HG02759 (cell line): ENCODE data around the gene AASDHPPT.
"Not testable (repeated sequence)": the region's sequence is repeated elsewhere in the genome, so short reads cannot be mapped to it uniquely, and the experiment has no call there.

Source experiments
- ATAC-seq: cut with Tn5 transposase; IDR thresholded peaks from one replicate; pipeline ENCODE4 v1.9.1; 2021; ENCODE audit warnings: mild to moderate bottlenecking, moderate library complexity; ENCODE audit not compliant: unreplicated experiment

AASDHPPT gene, protein sequence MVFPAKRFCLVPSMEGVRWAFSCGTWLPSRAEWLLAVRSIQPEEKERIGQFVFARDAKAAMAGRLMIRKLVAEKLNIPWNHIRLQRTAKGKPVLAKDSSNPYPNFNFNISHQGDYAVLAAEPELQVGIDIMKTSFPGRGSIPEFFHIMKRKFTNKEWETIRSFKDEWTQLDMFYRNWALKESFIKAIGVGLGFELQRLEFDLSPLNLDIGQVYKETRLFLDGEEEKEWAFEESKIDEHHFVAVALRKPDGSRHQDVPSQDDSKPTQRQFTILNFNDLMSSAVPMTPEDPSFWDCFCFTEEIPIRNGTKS

DNA sequence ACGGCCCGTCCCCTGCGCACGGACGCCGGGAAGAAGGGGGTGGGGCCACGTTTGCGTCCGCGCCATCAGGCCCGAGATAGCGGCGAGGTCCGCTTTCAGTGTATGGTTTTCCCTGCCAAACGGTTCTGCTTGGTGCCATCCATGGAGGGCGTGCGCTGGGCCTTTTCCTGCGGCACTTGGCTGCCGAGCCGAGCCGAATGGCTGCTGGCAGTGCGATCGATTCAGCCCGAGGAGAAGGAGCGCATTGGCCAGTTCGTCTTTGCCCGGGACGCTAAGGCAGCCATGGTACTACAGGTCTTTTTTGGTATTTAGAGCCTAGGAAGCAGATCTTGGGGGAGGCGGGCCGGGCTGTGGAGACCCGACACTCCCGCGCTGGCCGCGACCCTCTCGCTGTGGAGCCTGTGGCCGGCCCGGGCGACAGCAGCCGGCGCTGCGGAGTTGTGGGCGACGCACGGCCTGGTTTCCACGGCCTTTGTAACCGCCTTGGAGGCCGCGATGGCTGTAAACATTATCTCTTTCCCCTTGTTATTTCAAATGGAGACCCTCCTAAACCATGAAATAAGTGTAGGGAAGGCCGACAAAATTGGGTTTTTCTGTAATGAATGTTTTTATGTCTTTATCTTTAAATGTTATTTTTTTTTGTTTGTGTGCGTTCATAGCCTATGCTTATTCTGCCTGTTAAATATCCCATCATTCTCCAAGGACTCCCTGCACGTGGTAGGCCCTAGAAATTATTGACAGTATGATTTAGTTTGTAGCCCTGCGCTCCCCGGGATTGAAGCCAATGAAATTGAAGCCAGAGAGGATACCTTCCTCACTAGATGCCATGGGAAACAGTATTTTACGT is at the start of gene AASDHPPT:
Gene AASDHPPT, plus strand, starts transcription at position 54 of the 847 bp plus-strand sequence. Its CDS starts 49 bp downstream, at position 103.
- ATAC-seq = peak; percentile 25

- ATAC-seq = no peak
Measured at GRCh38 chr11:106030609-106031008, 46.9 kb upstream of the AASDHPPT start.

DNA sequence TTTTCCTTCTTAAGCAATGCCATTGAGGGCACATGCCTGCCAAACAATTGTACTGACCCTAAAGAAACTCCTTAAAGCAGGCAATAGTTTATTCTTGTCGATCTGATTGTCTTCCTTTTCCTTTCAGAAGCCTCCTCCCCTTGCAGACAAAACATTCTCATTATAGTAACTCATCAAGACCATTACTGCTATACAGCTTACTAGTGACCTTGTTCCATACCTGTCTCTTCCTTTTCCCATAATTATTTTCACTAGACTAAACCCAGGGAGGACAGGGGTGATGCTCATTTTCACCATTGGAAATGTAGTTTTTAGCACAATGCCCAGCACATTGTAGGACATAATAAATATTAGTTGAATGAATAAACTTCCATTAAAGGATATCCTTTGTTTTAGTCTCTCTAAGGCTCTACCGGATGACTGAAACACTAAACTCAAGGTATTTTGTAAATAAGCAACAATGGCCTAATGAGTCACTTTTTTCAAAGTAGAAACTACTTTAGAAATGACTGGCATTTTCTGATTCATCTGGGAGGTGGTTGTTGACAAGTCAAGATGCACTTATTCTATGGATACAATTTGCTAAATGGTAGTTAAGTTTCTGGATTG is 46.2 kb upstream of the AASDHPPT start:
- ATAC-seq = no peak

DNA sequence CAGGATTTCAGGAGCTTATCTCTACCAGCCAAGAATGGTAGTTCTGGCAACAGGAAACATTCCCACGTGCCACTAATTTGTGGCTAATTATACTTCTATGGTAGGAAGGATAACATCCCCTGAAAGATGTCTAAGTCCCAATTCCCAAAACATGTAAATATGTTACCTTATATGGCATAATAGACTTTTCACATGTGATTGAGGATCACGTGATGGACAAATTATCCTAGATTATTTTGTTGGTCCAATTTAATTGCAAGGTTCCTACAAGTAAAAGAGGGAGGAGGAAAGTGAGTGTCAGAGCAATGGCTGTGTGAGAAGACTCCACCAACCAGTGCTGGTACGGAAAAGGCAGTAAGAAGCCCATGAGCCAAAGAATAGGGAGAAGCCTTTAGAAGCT is 45.5 kb upstream of the AASDHPPT start:
- ATAC-seq = no peak

DNA sequence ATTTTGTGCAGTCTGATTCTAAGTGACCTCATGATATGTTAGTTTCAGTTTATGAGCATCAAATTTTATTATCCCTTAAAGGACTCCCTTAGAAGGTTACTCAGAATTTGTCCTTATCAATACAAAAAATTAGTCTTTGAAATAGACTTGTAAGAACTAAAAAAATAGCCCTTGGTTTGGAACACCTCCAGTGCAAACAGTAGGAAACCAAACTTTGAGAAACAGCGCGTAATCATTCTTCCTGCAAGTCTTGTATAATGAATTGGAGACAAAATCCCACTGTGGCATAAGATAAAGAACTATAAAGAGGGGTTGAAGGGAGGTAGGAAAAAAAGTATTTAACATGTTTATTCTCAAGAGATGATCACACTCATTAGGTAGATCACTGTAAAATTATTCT is 44.6 kb upstream of the AASDHPPT start:
- no peak for ATAC-seq

- no peak for ATAC-seq
Measured at GRCh38 chr11:106043540-106043939, 33.9 kb upstream of the AASDHPPT start.

DNA sequence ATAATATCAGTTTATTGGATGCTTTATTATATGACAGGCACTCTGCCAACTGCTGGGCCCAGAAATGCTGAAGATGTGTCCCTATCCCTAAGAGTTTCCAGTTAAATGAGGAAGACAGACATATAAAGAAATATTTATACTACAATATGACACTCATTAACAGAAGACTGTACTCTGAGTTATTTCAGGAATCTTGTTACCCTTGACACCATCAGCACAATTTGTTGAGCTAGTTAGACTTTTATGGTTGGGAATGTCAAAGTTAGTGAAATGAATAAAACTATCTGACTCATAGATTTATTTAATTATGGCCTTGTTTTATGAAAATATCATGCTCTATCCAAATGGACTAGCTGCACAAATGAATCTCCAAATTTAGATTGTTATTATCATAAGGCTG is 29.8 kb upstream of the AASDHPPT start:
- ATAC-seq = no peak

- no peak for ATAC-seq
Measured at GRCh38 chr11:106049727-106050476, 27.6 kb upstream of the AASDHPPT start.

- ATAC-seq = no peak
Measured at GRCh38 chr11:106051103-106051502, 26.4 kb upstream of the AASDHPPT start.

DNA sequence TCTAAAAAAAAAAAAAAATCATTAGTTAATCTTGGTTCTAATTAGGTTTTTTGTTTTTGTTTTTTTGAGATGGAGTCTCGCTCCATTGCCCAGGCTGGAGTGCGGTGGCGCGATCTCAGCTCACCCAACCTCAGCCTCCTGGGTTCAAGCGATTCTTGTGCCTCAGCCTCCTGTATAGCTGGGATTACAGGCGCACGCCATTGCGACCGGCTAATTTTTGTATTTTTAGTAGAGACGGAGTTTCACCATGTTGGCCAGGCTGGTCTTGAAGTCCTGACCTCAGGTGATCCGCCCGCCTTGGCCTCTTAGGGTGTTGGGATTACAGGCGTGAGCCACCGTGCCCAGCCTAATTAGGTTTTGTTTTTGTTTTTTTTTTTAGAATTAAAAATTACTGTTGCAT is 19.1 kb upstream of the AASDHPPT start:
- ATAC-seq = not testable (repeated sequence)

DNA sequence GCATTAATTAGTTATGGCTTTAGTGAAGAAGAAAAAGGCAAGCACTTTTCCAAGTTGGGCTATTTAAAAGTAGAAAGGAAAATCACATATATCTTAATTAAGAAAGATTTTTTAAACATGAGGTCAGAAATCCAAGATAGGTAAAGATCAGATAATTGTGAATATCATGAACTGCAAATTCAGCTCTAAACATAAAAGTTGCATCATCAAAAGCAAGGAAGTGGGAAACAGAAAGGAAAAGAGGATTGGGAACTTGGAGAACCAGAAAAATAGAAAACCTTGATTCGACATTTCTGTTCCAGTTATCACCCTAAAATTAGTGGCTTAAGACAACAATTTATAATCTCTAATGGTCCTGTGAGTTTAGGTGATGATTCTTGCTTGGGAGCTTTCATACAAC is 17.8 kb upstream of the AASDHPPT start:
- ATAC-seq = no peak

GRCh38 chr11:106061249-106061784 is 16.1 kb upstream of the AASDHPPT start:
- ATAC-seq = peak; percentile 46

- ATAC-seq = peak; percentile 43
Measured at GRCh38 chr11:106061954-106062949, 15.2 kb upstream of the AASDHPPT start.

GRCh38 chr11:106063009-106063408 is 14.5 kb upstream of the AASDHPPT start:
- peak; percentile 55 for ATAC-seq

DNA sequence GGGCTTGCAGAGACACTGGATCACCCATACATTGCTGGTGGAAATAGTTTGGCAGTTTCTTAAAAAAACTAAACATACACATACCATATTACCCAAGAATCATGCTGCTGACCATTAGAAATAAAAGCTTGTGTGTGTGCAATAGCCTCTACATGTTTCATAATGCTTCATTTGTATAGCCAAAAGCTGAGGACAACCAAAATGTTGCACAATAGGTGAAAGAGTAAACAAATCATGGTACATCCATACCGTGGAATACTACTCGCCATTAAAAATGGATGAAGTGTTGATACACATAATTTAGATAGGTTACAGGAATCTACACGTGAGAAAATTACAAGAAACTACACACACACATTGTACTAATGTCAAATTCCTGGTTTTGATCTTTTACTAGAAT is 6.9 kb upstream of the AASDHPPT start:
- no peak for ATAC-seq

DNA sequence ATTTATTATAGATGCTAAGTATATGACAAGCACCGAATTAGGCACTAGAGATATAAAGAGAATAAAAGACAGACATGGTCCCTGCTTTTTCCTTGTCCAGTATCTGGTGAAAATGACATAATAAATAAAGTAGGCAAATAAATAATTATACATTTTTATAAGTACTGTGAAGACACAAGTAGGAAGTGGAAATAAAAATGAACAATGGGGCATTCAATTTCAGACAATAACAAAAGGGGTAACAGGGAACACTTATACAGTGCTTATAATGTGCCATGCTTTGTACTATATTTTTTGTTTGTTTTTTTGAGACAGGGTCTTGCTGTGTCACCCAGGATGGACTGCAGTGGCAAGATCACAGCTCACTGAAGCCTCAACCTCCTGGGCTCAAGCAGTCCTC is 4.7 kb upstream of the AASDHPPT start:
- no peak for ATAC-seq

GRCh38 chr11:106076171-106076918 is 1.1 kb upstream of the AASDHPPT start:
- ATAC-seq = no peak

DNA sequence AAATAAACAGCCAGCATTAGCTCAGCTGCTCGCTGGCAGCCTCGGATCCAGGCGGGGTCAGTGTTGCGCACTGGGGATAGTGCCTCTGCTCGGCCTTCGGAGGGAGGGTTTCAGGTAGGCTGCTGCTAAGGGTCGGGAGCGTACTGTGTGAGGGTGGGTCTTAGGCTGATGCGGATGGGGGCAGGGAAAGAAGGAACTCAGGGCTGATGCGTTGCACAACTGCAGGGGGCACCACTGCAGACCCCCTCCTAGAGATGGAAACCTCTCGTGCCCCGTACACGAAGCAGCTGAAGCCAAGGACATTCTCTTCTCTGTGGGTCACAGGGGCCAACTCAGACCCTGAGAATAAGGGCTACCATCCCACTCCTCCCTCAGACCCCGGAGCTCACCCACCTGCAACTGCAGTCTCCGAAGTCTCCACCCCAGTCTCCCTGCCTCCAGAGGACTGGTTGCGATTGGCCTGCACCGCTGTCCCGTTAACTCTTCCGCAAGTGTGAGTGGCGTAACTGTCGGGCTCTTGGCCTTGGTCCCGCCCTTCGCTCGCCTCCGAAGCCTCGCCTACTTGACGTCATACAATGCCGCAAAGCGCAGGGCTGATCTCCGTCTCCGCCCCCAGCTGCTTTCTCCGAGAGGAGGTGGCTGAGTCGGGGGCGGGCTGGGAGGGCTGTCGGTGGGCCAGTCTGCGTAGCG is 398 bp upstream of the AASDHPPT start, which contains the start of gene KBTBD3:
Gene KBTBD3, minus strand, starts transcription at position 429 of the 690 bp plus-strand sequence. CDS start 18,250 bp downstream, outside the sequence.
- ATAC-seq = peak; percentile 94
